ENCODE measurements around the gene SULT6B1.

DNA sequence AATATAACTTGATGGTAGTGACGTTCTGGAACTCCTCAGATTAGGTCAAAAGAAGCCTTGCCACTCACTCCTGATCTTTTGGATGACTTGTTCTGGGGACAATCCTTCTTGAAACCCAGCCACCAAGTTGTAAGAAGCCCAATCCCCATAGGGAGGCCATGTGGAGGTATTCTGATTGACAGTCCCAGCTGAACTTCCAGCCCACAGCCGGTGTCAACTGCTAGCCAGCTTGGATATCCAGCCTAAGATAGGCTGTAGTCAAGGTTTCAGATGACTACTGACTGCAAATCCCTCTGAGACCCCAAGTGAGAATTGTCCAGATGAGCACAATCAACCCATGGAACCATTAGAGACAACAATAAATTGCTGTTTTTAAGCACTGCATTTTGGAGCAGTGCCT lies 63.1 kb downstream of the SULT6B1 start:
- TF ChIP-seq, protein P1, sequence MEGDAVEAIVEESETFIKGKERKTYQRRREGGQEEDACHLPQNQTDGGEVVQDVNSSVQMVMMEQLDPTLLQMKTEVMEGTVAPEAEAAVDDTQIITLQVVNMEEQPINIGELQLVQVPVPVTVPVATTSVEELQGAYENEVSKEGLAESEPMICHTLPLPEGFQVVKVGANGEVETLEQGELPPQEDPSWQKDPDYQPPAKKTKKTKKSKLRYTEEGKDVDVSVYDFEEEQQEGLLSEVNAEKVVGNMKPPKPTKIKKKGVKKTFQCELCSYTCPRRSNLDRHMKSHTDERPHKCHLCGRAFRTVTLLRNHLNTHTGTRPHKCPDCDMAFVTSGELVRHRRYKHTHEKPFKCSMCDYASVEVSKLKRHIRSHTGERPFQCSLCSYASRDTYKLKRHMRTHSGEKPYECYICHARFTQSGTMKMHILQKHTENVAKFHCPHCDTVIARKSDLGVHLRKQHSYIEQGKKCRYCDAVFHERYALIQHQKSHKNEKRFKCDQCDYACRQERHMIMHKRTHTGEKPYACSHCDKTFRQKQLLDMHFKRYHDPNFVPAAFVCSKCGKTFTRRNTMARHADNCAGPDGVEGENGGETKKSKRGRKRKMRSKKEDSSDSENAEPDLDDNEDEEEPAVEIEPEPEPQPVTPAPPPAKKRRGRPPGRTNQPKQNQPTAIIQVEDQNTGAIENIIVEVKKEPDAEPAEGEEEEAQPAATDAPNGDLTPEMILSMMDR (tag by site-specific recombination; IDR thresholded peaks at IDR 0.05), result no peak
- TF ChIP-seq KLF8 (tag by site-specific recombination; IDR thresholded peaks at IDR 0.05) (no peak), ZSCAN16 (tag by site-specific recombination; IDR thresholded peaks at IDR 0.05) (no peak), ZBTB8A (tag by site-specific recombination; IDR thresholded peaks at IDR 0.05) (no peak), FEZF1 (tag by site-specific recombination; IDR thresholded peaks at IDR 0.05) (no peak), YY1 (tag by site-specific recombination; IDR thresholded peaks at IDR 0.05) (no peak), ZNF157 (tag by site-specific recombination; IDR thresholded peaks at IDR 0.05) (no peak)
- TF ChIP-seq, protein P2, sequence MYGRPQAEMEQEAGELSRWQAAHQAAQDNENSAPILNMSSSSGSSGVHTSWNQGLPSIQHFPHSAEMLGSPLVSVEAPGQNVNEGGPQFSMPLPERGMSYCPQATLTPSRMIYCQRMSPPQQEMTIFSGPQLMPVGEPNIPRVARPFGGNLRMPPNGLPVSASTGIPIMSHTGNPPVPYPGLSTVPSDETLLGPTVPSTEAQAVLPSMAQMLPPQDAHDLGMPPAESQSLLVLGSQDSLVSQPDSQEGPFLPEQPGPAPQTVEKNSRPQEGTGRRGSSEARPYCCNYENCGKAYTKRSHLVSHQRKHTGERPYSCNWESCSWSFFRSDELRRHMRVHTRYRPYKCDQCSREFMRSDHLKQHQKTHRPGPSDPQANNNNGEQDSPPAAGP (tag by site-specific recombination; IDR thresholded peaks at IDR 0.05), result no peak
- TF ChIP-seq, protein P3, sequence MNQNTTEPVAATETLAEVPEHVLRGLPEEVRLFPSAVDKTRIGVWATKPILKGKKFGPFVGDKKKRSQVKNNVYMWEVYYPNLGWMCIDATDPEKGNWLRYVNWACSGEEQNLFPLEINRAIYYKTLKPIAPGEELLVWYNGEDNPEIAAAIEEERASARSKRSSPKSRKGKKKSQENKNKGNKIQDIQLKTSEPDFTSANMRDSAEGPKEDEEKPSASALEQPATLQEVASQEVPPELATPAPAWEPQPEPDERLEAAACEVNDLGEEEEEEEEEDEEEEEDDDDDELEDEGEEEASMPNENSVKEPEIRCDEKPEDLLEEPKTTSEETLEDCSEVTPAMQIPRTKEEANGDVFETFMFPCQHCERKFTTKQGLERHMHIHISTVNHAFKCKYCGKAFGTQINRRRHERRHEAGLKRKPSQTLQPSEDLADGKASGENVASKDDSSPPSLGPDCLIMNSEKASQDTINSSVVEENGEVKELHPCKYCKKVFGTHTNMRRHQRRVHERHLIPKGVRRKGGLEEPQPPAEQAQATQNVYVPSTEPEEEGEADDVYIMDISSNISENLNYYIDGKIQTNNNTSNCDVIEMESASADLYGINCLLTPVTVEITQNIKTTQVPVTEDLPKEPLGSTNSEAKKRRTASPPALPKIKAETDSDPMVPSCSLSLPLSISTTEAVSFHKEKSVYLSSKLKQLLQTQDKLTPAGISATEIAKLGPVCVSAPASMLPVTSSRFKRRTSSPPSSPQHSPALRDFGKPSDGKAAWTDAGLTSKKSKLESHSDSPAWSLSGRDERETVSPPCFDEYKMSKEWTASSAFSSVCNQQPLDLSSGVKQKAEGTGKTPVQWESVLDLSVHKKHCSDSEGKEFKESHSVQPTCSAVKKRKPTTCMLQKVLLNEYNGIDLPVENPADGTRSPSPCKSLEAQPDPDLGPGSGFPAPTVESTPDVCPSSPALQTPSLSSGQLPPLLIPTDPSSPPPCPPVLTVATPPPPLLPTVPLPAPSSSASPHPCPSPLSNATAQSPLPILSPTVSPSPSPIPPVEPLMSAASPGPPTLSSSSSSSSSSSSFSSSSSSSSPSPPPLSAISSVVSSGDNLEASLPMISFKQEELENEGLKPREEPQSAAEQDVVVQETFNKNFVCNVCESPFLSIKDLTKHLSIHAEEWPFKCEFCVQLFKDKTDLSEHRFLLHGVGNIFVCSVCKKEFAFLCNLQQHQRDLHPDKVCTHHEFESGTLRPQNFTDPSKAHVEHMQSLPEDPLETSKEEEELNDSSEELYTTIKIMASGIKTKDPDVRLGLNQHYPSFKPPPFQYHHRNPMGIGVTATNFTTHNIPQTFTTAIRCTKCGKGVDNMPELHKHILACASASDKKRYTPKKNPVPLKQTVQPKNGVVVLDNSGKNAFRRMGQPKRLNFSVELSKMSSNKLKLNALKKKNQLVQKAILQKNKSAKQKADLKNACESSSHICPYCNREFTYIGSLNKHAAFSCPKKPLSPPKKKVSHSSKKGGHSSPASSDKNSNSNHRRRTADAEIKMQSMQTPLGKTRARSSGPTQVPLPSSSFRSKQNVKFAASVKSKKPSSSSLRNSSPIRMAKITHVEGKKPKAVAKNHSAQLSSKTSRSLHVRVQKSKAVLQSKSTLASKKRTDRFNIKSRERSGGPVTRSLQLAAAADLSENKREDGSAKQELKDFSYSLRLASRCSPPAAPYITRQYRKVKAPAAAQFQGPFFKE (tag by site-specific recombination; IDR thresholded peaks at IDR 0.05; ENCODE audit: borderline replicate concordance), result no peak
- TF ChIP-seq, protein P4, sequence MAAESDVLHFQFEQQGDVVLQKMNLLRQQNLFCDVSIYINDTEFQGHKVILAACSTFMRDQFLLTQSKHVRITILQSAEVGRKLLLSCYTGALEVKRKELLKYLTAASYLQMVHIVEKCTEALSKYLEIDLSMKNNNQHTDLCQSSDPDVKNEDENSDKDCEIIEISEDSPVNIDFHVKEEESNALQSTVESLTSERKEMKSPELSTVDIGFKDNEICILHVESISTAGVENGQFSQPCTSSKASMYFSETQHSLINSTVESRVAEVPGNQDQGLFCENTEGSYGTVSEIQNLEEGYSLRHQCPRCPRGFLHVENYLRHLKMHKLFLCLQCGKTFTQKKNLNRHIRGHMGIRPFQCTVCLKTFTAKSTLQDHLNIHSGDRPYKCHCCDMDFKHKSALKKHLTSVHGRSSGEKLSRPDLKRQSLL (tag by site-specific recombination; IDR thresholded peaks at IDR 0.05), result no peak

Data from HEK293 (cell line).